GM12875 (cell line): ENCODE data around the gene CACNA1C.

Experiments used
- H3K4me3 ChIP-seq: one replicate; pipeline ENCODE4 v1.5.1; 2011; ENCODE audit warnings: low read depth, low read length, control low read depth
- TF ChIP-seq, protein P1 (sequence below): IDR thresholded peaks from 2 replicates; pipeline ENCODE4 v1.5.1; 2011; ENCODE audit warnings: low read depth, mild to moderate bottlenecking, control low read depth, inconsistent platforms, low read length, moderate library complexity, borderline replicate concordance; ENCODE audit not compliant: insufficient read depth

Gene CACNA1C

DNA sequence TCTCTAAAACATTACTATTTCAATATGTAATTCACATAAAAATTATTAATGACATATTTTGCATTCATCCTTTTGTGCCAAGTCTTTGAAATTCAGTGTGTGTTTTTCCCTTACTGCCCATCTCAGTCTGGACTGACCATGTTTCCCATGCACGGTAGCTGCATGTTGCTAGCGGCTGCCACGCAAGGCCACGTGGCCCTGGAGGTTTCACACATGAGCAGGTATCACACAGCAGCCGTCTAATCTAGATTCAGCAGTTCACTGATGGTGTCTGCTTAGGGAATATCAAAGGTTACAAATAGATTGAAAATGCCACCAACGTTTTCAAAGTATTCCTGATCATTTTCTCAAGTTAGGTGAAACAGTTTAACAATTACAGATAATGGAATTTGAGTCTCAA is 507.1 kb downstream of the CACNA1C start:
- TF ChIP-seq, protein P1, sequence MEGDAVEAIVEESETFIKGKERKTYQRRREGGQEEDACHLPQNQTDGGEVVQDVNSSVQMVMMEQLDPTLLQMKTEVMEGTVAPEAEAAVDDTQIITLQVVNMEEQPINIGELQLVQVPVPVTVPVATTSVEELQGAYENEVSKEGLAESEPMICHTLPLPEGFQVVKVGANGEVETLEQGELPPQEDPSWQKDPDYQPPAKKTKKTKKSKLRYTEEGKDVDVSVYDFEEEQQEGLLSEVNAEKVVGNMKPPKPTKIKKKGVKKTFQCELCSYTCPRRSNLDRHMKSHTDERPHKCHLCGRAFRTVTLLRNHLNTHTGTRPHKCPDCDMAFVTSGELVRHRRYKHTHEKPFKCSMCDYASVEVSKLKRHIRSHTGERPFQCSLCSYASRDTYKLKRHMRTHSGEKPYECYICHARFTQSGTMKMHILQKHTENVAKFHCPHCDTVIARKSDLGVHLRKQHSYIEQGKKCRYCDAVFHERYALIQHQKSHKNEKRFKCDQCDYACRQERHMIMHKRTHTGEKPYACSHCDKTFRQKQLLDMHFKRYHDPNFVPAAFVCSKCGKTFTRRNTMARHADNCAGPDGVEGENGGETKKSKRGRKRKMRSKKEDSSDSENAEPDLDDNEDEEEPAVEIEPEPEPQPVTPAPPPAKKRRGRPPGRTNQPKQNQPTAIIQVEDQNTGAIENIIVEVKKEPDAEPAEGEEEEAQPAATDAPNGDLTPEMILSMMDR: no peak
- no peak overlapping the region for H3K4me3 ChIP-seq

DNA sequence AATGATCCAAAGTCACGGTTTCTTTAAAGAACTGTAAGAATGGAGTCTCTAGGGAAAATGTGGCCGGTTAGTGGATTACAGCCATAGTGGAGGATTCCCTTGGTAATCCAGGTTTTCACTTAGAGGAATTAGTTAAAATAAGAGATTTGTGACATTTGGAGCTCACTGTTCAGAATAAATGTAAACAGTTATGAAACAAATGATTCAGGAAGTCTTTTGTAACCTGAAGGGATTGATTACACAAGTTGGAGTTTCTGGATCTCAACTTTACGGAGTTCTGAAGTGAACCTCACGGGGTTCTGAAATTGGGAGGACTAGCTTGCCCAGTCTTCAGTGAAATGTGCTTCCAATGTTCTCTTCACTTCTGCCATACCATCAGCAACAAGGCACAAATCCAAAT is 507.6 kb downstream of the CACNA1C start:
- TF ChIP-seq, protein P1: no peak
- no peak overlapping the region for H3K4me3 ChIP-seq

DNA sequence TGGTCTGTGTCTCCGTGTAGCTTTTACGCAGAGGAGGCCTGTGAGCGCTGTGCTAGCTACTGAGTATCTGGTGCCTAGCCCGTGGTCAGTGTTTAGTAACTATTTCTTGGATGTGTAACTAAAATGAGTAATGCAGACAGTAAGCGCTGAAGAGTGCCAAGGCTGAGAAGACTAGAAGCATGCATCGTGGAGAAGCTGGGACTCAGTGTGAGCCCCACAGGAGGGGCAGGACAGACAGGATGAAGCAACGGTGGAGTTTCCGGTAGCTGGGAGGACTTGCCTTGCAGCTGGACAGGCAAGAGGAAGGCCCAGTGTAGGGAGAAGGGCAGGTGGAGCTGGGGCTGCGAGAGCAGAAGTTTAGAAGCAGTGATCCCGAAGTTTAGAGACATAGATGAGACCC is 508.6 kb downstream of the CACNA1C start:
- no peak overlapping the region for H3K4me3 ChIP-seq
- TF ChIP-seq, protein P1: no peak

DNA sequence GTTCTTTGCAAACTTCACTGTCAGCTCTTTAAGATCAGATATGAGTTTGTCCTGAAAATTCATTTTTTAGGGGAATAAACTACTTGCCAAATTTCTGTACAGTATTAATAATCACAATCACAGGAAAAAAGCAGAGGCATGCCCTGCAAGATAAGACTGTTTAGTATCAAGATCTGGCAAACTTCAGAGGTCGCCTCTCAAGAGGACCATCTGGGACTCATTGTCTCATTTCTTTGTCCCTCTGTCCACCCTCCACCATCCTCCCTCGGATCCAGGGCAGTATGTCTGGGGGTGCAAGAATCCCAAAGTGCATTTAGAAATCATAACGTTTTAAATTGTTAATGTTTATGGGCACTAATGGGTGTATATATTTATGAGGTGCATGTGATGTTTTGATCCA is 509.6 kb downstream of the CACNA1C start:
- TF ChIP-seq, protein P1: no peak
- H3K4me3 ChIP-seq: no peak overlapping the region

DNA sequence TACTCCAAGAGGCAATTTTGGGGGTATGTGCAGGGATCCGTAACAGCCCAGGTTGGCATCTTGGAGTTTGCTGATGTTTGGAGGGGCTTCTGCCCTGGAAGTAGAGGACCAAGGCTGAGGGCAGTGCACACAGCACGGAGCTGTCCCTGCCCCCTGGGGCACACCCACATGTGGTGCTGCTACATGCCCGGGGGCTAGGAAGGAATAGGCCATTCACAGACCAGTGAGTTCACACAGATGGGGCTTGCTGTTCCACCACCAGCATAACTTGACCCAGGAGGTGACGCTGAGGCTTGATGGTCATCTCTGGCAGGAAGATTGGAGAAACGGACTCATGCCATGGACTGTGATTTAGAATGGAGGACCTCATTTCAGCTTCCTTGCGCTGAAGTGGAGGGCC is 510.9 kb downstream of the CACNA1C start:
- H3K4me3 ChIP-seq: no peak overlapping the region
- TF ChIP-seq, protein P1: no peak

DNA sequence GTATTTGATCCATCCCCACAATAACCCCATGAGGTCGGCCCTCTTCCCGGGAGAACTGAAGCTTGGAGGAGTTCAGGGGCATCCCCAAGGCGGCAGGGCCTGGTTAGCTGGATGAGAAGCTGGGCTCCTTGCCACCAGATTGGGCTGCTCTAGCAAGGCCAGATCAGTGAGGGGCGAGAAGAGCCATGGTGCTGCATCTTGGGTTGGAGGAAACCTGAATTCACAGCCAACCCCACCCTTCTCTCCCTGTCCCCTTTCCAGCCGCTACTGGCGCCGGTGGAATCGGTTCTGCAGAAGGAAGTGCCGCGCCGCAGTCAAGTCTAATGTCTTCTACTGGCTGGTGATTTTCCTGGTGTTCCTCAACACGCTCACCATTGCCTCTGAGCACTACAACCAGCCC is 513.4 kb downstream of the CACNA1C start:
- no peak overlapping the region for H3K4me3 ChIP-seq
- TF ChIP-seq, protein P1: no peak

DNA sequence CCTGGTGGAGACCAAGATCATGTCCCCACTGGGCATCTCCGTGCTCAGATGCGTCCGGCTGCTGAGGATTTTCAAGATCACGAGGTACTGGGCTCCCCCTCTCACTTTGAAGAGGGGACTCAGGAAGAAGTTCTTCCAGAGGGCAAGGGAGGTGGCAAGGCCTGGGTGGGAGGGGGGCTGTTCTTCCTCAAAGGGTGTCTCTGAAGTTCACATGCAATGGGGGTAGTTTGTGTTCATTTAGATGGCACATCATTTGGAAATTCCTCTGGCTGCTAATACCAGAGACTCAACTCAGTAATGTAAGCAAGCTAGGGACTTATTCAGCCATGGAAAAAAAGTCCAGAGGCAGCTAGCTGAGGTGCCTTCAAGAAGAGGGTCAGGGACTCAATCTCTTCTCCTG is 514.9 kb downstream of the CACNA1C start:
- H3K4me3 ChIP-seq: no peak overlapping the region
- TF ChIP-seq, protein P1: no peak
